Middle frontal gyrus (tissue), 1 donor: ENCODE results near the gene ALDH1L1.

Experiments used
- DNase-seq: peaks from one replicate; pipeline ENCODE4 v3.0.0-alpha.2; 2015; ENCODE audit warnings: low spot score; ENCODE audit errors: extremely low spot score

ALDH1L1 gene

GRCh38 chr3:126134219-126134975 is 46.0 kb downstream of the ALDH1L1 start:
- DNase-seq = no peak

DNA sequence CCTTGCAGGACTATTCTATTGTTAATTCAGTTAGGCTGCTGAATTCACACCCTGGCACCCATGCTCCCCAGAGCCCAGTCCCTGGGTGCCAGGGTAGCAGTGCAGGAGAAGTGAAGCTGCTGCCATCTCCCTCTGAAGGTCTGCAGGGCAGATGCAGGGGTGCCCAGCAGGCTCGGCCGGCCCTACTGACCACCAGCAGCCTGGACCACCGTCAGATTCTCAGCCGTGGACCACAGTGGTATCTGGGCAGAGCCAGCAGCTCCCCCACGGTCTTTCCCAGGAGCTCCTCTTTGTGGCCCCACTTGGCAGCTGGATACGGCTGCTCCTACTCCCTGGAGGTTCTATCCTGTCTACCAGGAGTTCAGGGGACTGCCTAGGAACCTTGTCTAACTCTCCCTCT is 46.8 kb downstream of the ALDH1L1 start:
- no peak for DNase-seq

DNA sequence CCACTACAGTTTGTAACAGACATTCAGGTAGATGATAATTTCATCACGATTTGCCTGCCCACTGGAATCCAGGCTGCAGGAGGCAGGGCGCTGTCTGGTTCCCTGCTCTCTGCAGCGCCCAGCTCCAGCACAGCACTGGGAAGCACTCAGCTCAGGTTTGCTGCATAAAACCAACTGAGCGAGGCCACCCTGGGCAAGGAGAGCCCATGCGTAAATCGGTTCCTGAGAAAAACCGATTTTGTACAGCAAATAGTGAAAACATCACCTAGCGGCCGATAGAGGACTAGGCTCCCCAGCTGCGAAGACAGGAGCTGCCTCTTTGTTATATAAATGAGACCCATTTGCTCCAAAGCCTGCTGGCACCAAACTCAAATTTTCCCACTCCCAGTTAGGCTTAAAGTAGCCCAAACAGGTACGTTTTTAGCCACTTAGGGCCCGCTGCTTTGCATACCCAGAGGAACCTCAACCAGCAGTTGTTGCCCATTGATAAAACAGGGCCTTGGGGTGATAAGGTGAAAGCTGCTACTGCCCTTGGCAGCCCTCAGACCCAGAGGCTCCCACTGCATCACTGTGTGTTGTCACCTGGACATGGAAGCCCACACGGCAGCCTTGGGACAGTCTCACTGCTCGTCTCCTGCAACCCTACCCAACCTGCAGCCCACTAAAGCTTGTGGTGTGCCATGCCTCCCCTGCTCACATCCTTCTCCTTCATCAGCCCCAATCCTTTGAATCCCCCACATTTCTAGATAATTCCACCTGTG is 47.5 kb downstream of the ALDH1L1 start:
- DNase-seq = no peak

DNA sequence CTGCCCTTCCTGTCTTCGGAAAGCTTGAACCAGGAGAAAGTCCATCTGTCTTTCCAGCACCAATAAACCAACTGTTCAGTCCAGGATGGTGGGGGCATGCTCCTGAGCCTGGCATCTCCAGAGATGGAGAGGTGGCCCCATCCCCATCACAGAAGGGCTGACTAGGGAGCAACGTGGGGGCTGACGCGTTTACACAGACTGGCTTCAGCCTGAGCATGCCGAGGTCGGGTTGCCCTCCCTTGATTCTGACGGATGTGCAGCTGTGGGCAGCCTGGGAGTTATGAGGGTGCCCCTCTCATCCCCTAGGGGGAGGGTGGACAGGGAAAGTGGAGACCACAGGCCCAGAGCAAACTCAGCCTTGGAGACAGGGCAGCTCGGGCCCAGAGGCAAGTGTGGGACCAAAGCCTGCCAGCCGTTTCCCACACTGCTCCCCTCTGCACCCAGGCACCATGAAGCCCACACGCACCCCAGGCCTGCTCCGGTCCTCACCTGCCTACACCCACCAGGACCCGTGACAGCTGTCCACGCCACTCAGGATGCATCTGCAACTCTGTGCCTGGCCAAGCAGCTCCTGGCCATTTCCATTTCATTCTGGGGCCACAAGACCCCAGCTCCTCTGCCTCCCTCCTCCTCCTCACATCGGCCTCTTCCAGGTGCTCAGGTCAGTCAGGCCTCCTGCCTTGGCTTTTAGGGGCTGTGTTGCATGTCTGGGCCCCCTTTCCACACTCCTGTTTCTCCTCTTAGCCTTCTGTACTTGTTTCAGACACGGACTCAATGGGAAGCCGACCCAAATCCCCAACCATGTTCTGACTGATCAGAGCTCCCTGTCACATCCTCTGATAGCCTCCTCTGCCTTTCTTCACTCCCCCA is 48.3 kb downstream of the ALDH1L1 start:
- no peak for DNase-seq

DNA sequence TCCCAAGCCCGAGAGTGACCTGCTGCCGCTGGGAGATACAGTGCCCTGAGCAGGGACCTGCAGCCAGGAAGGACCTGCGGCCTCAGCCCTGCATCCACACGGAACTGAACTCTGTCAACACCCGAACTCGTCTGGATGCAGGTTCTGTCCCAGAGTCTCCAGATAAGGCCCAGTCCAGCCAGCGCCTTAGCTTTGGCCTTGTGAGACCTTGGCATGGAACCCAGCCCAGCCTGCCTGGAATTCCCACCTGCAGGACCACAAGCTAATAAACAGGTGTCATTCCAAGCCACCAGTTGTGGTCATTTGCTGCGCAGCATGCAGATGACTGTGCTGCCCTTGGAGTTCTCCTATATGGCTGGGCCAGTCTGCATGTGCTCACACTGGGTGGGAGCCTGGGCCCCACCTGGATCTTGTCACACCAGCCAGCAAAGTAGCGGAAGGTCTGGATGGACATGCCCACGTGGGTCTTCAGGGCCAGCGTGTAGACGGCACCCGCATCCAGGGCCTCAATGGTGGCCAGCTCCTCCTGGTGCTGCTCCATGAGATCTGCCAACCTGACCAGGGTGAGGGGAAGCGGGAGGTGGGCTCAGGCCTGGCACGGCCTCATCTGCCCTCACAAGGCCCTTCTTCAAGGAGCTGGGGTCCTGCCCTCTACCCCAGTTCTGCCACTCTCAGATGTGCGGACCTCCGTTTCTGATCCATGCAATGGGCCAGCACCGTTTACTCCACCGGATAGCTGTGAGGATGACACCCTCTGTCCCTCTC is 49.2 kb downstream of the ALDH1L1 start:
- DNase-seq = no peak

GRCh38 chr3:126130081-126130855 is 50.1 kb downstream of the ALDH1L1 start:
- no peak for DNase-seq

GRCh38 chr3:126129398-126129891 is 50.9 kb downstream of the ALDH1L1 start:
- no peak for DNase-seq

DNA sequence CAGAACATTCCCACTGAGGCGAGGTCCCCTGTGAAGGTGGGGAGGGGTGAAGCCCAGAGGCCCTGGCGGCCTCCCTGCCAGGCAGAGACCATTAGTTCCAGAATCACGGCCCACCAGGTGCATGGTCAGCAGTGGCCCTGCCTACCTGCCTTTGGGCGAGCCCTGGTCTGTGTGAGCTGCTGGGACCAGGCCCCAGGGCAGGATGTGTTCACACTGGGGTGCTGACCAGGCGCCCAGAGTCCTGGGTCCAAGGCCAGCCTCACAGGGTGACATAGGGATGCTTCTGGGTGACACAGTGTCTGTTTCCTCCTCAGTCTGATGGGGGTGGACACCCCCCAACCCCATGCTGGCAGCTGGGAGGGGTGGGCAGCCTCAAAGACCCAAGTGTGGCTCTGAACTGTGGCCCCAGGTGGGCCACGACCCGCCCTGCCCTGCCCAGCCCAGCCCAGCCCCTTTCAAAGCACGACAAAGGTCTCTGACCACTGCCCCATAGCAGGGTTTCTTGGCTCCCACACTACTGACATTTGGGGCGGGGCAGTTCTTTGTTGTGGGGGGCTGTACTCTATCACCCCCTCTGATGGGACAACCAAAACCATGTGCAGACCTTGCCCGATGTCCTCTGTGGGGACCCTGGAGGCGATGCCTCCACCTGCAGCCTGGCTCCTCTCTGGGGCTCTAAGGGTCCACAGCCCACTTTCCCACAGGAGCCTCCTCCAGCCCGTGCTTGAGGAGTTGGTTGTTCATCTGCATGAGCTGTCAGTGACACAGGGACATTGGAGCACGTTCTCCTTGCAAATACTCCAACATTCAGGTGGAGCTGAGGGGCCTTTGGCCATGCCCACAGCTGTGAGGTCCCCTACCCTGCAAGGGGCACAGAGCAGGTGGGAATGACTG is 51.6 kb downstream of the ALDH1L1 start:
- DNase-seq = no peak

GRCh38 chr3:126127904-126128303 is 52.5 kb downstream of the ALDH1L1 start:
- no peak for DNase-seq

- DNase-seq = no peak
Observed at GRCh38 chr3:126127452-126127851, 52.9 kb downstream of the ALDH1L1 start.

DNA sequence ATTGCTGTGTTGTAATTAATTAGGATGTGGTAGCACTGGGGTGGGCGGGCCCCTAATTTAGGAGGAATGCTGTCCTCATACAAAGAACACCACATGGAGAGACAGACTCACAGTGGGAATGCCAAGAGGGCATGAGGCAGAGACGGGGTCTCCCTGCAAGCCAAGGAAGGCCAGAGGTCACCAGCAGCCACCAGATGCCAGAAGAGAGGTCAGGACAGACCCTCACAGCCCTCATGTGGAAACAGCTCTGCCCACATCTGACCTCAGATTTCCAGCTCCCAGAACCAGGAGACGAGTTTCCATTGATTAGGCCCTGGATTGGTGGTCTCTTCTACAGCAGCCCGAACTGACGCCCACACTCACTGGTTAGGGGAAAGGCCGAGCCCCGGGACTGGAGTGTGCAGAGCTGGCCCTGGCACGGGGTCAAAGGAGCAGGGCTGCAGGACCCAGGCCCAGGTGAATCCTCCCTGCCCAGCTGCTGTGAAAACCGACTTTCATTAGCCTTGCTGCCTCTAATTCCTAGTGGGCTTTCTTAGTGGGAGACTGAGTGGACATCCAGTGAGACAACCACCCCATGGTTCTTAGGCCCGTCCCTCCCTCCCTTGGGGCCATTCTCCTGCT is 53.5 kb downstream of the ALDH1L1 start:
- DNase-seq = no peak

DNA sequence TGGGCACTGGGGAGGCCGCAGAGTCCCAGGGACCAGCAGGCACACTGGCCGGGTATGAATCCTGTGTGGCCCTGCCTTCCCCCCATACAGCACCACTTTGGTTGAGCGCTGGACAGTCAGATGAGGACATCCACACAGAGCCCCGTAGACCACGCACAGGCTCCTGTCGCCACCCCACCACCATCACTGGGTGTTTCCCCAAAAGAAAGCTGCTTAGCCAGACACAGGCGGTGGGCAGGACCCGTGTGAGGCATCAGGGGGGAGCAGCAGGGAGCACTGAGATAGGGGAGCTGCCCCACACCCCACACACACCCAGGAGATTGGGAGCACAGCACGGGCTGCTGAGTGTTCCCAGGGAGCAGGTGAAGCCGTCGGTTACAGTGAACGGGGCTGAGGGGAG is 54.1 kb downstream of the ALDH1L1 start:
- DNase-seq = no peak

DNA sequence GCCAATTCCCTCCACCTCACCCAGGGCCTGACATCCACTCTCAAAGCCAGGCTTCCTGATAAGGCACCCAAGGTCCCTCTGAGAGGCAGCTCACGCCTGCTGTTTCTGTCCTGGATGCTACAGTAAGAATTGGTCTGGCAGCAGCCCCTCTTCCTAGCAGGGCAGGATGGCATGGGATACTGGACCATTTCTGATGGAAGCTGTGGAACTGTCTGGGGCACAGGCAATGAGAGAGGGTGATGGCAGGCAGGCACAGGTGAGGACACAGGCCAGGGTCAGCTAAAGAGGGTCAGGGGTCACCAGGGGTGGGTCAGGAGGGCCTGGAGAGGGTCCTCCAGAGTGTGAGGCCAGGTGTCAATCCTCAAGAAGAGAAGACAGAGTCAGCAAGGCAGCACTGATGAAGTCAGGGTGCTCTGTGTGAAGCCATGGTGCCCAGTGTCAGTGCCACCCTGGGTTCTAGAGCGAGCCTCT is 54.6 kb downstream of the ALDH1L1 start:
- DNase-seq = no peak

DNA sequence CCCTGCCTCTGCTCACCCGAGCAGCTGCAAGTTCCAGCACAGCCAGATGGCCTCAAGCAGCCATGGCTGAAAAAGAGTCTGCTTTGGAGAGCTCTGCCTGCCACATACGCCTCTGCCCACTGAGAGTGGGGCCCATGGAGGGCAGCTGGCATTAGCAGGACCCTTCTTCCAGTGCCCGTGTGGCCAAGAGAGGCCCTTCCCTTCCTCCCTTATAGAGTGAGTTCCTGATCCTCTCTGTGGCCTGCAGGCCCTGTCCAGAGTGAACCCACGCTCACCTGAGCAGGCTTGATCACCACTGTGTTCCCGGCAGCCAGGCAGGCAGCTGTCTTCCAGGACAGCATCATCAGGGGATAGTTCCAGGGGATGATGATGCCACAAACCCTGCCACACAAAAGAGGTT is 55.0 kb downstream of the ALDH1L1 start:
- no peak for DNase-seq

DNA sequence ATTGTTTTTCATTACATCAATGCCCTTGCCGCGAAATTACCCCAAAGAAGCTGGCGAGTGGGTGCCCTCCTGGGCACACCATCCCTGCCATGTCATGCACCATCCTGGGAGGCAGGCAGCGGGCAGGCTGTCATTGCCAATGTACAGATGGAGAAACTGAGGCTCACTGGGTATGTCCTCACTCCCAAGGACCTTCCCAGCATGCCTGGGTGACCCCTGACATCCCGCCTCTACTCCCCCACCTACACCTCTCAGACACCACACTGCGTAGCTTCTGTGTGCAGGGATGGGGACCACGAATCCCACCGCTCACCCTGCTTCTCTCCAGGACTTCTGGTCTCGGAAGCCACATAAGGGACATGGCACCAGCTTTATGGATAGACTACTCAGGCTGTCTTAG is 55.5 kb downstream of the ALDH1L1 start:
- DNase-seq = no peak

DNA sequence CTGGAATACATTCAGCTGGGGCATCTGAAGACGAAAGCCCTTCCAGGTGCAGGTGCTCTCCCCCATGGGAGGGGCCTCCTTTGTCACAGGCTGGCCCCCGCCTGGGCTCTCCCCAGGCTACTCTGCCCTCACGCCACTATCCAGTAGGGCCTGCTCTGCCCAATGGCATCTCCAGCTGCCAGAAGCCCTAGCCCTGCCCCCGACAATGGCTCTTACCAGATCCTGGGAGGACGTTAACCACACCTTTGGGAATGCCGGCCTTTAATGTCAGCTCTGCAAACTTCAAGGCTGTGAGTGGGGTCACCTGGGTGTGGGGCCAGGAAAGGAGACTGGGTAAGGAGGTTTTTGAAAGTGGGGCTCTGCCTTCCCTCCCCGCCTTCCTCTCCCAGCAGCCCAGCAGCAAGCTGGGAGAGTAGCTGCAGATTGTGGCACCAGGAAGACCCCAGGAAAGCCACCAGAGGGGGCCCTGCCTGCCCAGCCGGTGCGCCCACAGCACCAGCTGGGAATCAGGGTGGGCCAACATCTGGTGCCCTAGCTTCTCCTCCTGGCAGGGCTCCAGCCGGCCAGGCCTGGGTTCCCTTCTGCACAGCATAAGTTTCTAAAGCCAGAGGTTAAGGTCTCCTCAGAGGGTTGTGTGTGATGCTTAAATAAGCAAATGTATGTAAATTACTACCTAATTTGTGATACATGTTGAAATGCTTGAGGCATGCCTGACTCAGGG is 56.1 kb downstream of the ALDH1L1 start:
- DNase-seq = no peak

DNA sequence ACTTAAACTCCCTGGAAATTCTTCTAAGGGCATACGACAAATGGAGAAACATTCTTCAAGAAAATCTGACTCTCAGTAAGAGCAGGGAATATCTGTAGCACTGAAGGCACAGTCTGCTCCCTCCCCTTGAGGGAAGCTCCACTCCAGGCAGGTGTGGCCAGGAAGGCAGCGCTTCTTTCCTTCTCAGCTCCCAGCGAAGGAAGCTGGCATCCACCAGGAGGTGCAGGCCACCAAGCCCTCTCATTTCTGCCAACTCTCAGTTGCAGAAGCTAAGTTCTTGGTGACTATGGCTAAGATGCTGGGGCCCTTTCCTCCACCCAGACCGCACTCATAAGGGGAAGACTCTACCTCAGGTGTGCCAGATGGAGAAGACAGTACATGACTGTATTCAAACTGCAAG is 58.8 kb downstream of the ALDH1L1 start:
- DNase-seq = no peak

GRCh38 chr3:126121074-126121473 is 59.3 kb downstream of the ALDH1L1 start:
- no peak for DNase-seq
